Suprapubic skin (tissue), 4 donors: ENCODE data around the gene TSR3. TPM values are rescaled to one million over a fixed set of nuclear protein-coding genes. Genes with fewer than 3 reads are reported as not detected.

ENCODE experiments used
- DNase-seq, 2 donors: peaks; one replicate each; pipeline ENCODE4 v3.0.0-alpha.2; 2019; ENCODE audit warnings: low spot score in 2 of 2
- H3K27ac ChIP-seq: fragments of 200-600 bp; sonication (generic); one replicate; pipeline ENCODE4 v1.5.1; 2019
- H3K27me3 ChIP-seq: fragments of 200-600 bp; sonication (generic); one replicate; pipeline ENCODE4 v1.5.1; 2019
- H3K36me3 ChIP-seq: fragments of 200-600 bp; sonication (generic); one replicate; pipeline ENCODE4 v1.5.1; 2019
- H3K4me1 ChIP-seq: fragments of 200-600 bp; sonication (generic); one replicate; pipeline ENCODE4 v1.5.1; 2019
- H3K4me3 ChIP-seq: fragments of 200-600 bp; sonication (generic); one replicate; pipeline ENCODE4 v1.5.1; 2019; ENCODE audit warnings: mild to moderate bottlenecking
- H3K9me3 ChIP-seq: fragments of 200-600 bp; sonication (generic); one replicate; pipeline ENCODE4 v1.5.1; 2019
- EP300 ChIP-seq: sonication (generic); formaldehyde crosslinking; IDR thresholded peaks from one replicate; pipeline ENCODE4 v1.6.1; 2017; ENCODE audit warnings: antibody characterized with exemption
- POLR2A ChIP-seq, 2 donors: fragments of 450-650 bp; IDR thresholded peaks; one replicate each; pipeline ENCODE4 v1.6.1; 2017; ENCODE audit warnings: antibody characterized with exemption in 2 of 2, mild to moderate bottlenecking in 2 of 2, moderate library complexity in 2 of 2
- POLR2AphosphoS5 ChIP-seq, 3 donors: sonication (generic); formaldehyde crosslinking; IDR thresholded peaks; one replicate each; pipeline ENCODE4 v1.6.1; 2017; ENCODE audit warnings: antibody characterized with exemption in 3 of 3
- WGBS: methylation state at CpG from one replicate; pipeline ENCODE4 v1.1.5; 2018; 5-methylcytosine and 5-hydroxymethylcytosine counted together
- total RNA-seq, 4 donors: library from RNA; depleted of rRNA; stranded (reverse); fragments of >200 nt; gene quantifications; one replicate each; pipeline ENCODE4 v1.1.0, GENCODE V29; 2016
- TF ChIP-seq, protein P1 (sequence below), 2 donors: fragments of 200-600 bp in 1 of 2; fragments of 450-650 bp in 1 of 2; sonication (generic) in 1 of 2; IDR thresholded peaks; one replicate each; pipeline ENCODE4 v1.5.1; 2016 to 2019; ENCODE audit warnings: antibody characterized with exemption in 2 of 2, mild to moderate bottlenecking in 1 of 2, moderate library complexity in 1 of 2

TSR3 gene
- total RNA-seq, result 10 to 100 TPM; 48.5 to 70.2 (median 62.1) TPM

DNA sequence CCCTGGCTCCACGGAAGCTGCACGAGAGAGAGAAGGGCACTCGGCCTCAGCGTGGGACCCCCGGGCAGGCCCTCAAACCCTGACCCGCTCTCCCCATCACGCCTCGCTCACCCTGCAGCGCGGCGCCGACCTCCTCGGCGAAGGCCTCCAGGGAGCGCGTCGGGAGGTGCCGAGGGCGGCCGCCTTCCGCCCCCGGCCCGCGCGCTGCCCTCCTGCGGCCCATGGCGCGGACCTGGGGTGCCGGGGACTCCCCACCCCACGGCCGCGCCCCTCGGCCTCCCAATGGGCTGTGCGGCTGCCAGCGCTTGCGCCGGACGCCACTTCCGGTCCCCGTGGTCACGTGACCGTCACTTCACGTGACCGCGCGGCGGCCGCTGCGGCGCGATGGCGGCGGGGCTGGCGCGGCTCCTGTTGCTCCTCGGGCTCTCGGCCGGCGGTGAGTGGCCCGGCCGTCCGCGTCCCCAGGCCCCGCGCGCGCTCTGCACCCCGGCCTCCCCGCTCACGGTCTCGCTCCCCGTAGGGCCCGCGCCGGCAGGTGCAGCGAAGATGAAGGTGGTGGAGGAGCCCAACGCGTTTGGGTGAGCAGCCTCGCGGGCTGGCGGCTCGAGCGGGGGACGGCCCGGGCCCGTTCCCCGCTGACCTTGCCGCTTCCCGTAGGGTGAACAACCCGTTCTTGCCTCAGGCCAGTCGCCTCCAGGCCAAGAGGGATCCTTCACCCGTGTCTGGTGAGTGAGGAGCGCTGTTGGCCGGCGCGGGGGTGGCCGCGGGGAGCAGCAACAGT, at the start of gene TSR3, which contains the start of gene GNPTG:
TSS of gene TSR3 (minus strand) at position 297 of the 781 bp plus-strand sequence. CDS start at position 223, 74 bp downstream.
TSS of gene GNPTG (plus strand) at position 350 of the 781 bp plus-strand sequence. CDS start at position 385, 35 bp downstream.
- Histone ChIP-seq H3K9me3 (no peaks in the 10 kb centered on the region), H3K36me3 (peaks cover 26% of the 10 kb centered on the region), H3K27me3 (no peaks in the 10 kb centered on the region), H3K27ac (peak within 1 kb of the TSS; percentile 67), H3K4me1 (peaks cover 66% of the 10 kb centered on the region), H3K4me3 (peak within 1 kb of the TSS; percentile 99)
- WGBS, result 2% methylated on average over 10 of the region's 98 CpGs
- TF ChIP-seq, protein P1, sequence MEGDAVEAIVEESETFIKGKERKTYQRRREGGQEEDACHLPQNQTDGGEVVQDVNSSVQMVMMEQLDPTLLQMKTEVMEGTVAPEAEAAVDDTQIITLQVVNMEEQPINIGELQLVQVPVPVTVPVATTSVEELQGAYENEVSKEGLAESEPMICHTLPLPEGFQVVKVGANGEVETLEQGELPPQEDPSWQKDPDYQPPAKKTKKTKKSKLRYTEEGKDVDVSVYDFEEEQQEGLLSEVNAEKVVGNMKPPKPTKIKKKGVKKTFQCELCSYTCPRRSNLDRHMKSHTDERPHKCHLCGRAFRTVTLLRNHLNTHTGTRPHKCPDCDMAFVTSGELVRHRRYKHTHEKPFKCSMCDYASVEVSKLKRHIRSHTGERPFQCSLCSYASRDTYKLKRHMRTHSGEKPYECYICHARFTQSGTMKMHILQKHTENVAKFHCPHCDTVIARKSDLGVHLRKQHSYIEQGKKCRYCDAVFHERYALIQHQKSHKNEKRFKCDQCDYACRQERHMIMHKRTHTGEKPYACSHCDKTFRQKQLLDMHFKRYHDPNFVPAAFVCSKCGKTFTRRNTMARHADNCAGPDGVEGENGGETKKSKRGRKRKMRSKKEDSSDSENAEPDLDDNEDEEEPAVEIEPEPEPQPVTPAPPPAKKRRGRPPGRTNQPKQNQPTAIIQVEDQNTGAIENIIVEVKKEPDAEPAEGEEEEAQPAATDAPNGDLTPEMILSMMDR (IDR thresholded peaks at IDR 0.05), result no peak
- peak; percentile 96 to 97 (median 97) for TF ChIP-seq POLR2AphosphoS5 (IDR thresholded peaks at IDR 0.05)
- DNase-seq, result peak; percentile 89 to 91

DNA sequence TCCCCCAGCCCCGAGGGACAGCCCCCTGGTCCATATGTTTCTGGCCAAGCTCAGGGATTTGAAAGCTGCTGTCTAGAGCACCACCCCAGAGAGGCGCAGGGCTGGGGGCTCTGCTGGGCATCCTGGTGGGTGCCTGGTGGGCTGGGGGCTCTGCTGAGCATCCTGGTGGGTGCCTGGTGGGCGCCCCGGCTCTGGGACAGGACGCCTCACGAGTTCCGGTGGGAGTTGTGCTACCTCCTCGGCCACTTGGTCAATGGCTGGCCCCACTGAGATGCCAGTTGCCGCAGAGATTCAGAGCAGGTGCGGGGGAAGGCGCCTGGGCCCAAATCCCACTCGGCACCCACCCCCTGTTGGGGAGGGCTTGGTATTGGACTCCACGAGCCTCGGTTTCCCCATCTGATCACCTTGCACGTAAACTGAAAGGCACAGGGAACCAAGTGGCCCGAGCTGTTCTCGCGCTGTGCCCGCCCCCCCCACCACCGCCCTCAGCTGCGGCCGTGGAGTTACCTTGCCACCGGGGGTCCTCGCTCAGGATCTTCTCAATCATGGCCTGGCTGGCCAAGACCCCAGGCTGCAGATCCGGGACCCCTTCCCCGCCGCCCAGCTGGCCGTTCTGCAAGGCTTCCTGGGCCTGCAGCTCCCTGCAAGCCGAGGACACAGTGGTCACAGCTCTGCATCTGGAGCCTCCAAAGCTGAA, 49.5 kb upstream of the TSR3 start:
- H3K9me3 ChIP-seq, result no peaks in the 10 kb centered on the region
- no peaks in the 10 kb centered on the region for H3K27me3 ChIP-seq
- no peak overlapping the region for H3K4me3 ChIP-seq
- WGBS, result 87% methylated on average over 8 of the region's 29 CpGs
- no peaks in the 10 kb centered on the region for H3K4me1 ChIP-seq
- peaks cover 83% of the 10 kb centered on the region for H3K36me3 ChIP-seq
- TF ChIP-seq POLR2AphosphoS5 (IDR thresholded peaks at IDR 0.05) (no peak), POLR2A (IDR thresholded peaks at IDR 0.05) (no peak), EP300 (no peak)
- TF ChIP-seq, protein P1 (IDR thresholded peaks at IDR 0.05), result no peak
- no peak overlapping the region for H3K27ac ChIP-seq
- DNase-seq, result no peak

DNA sequence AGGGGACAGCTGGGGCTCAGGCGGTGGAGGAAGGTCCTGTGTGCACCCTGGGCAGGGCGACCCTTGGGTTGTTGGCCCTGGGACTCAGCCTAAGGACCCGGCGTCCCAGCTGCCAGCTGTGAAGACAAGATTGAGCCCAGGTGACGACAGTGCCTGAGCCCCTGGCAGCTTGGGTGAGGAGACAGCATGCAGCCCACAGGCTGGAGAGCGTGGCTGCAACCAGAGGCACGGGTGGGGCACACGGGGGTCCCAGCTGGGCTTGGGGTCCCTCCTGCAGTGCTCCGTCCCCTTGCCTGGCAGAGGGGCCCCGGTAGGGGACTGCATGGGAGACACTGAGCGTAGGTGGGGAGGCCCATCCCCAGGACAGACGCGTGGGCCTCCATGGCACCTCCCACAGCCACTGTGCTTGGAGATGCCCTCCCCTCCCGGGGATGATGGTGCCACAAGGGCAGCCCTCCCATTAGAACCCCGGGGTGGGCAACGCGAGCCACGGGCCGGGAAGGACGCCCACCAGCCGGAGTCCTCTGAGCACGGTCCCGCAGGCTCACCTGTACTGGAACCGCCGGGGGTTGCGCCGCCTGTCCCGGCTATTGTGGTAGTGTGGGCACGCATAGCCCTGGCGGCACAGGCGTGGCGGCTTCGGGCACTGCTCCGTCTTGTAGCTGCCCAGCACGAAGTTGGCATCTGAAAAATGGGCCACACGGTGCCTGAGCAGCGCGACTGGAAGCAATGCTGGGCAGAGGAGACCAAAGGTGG, 47.3 kb upstream of the TSR3 start:
- Histone ChIP-seq H3K4me1 (no peaks in the 10 kb centered on the region), H3K36me3 (peaks cover 91% of the 10 kb centered on the region), H3K9me3 (no peaks in the 10 kb centered on the region), H3K27me3 (no peaks in the 10 kb centered on the region), H3K27ac (no peak overlapping the region), H3K4me3 (no peak overlapping the region)
- DNase-seq, result no peak
- no peak for TF ChIP-seq EP300
- TF ChIP-seq POLR2A (IDR thresholded peaks at IDR 0.05), result no peak
- TF ChIP-seq POLR2AphosphoS5 (IDR thresholded peaks at IDR 0.05), result no peak
- TF ChIP-seq, protein P1 (IDR thresholded peaks at IDR 0.05), result no peak
- WGBS, result 97% methylated on average over 19 of the region's 38 CpGs

DNA sequence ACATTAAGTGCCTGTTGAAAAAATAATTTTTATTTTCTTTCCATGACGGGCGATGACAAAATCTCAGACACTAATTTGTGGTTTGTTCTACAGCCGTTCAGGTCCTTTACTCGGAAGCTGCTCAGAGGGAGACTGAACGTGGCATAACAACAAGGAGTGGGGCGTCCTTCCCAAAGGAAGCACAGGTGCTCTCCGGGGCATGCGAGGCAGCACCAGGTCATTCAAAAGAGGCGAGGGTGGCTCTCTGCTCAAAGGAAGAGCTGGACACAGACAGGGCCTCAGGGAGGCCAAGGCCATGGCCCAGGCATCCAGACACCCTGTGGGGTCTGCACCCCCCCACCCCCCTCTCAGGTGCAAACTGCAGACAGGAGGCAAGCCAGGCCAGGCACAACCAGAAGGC, 46.7 kb upstream of the TSR3 start:
- WGBS, result 95% methylated on average over 9 of the region's 9 CpGs
- H3K27ac ChIP-seq, result no peak overlapping the region
- no peaks in the 10 kb centered on the region for H3K4me1 ChIP-seq
- no peak for DNase-seq
- no peak overlapping the region for H3K4me3 ChIP-seq
- TF ChIP-seq, protein P1 (IDR thresholded peaks at IDR 0.05), result no peak
- TF ChIP-seq POLR2A (IDR thresholded peaks at IDR 0.05), result no peak
- TF ChIP-seq EP300, result no peak
- no peak for TF ChIP-seq POLR2AphosphoS5 (IDR thresholded peaks at IDR 0.05)
- H3K36me3 ChIP-seq, result peaks cover 94% of the 10 kb centered on the region
- H3K27me3 ChIP-seq, result no peaks in the 10 kb centered on the region
- H3K9me3 ChIP-seq, result no peaks in the 10 kb centered on the region
